Colonic mucosa (tissue), 4 donors: ENCODE measurements around the gene TTC28. TPM values are rescaled to one million over a fixed set of nuclear protein-coding genes. Genes with fewer than 3 reads are reported as not detected.

Source experiments
- DNase-seq: peaks from one replicate; pipeline ENCODE4 v3.0.0-alpha.2; 2020
- H3K27ac ChIP-seq: fragments of 200-600 bp; one replicate; pipeline ENCODE4 v1.8.0; 2021
- H3K27me3 ChIP-seq: fragments of 200-600 bp; one replicate; pipeline ENCODE4 v1.8.0; 2021
- H3K36me3 ChIP-seq: fragments of 200-600 bp; one replicate; pipeline ENCODE4 v1.8.0; 2021
- H3K4me1 ChIP-seq: fragments of 200-600 bp; one replicate; pipeline ENCODE4 v1.8.0; 2021; ENCODE audit warnings: mild to moderate bottlenecking
- H3K4me3 ChIP-seq: fragments of 200-600 bp; one replicate; pipeline ENCODE4 v1.8.0; 2021
- H3K9ac ChIP-seq, 2 donors: one replicate each; pipeline ENCODE4 v1.7.0; 2013; ENCODE audit warnings: control low read depth in 2 of 2, low read depth in 2 of 2, low read length in 2 of 2
- H3K9me3 ChIP-seq: fragments of 200-600 bp; one replicate; pipeline ENCODE4 v1.8.0; 2021
- intact Hi-C: fragments of 100-400 bp; cut with DNase I; formaldehyde crosslinking; loops from one replicate; pipeline ENCODE4 v1.14.1; 2022
- total RNA-seq, 2 donors: library from RNA; stranded (reverse); fragmentation: NEBNext Ultra II Directional in 1 of 2; extraction: Animal tissue kit (Norgen Biotek cat#: 25700) in 1 of 2; gene quantifications; one replicate each; pipeline ENCODE4 v1.2.1, GENCODE V29; 2021
- TF ChIP-seq, protein P1 (sequence below): fragments of 200-600 bp; IDR thresholded peaks from one replicate; pipeline ENCODE4 v1.8.0; 2022; ENCODE audit warnings: antibody characterized with exemption, mild to moderate bottlenecking
- donor health status: healthy.
- donor health status: DM: no; HTN: no; CAD: no.
- donor health status: DM: no; HTN: no; CAD: no.

Gene TTC28
- total RNA-seq, 2 donors from 2014 or later = 6.6 to 9.2 TPM

DNA sequence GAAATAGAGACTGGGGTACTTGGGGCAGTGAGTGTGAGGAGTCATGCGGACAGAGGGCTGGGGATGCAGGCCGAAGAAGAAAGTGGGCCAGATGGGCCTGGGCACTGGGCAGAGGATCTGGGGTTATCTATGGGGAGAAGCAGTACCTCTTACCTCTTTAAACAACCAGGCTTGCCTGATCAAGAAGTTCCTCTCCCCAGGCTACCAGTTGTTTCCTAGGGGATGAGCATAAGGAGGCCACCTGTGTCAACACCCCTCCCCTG is 662.2 kb downstream of the TTC28 start:
- H3K27ac ChIP-seq = no peak overlapping the region
- no peak for DNase-seq
- TF ChIP-seq, protein P1, sequence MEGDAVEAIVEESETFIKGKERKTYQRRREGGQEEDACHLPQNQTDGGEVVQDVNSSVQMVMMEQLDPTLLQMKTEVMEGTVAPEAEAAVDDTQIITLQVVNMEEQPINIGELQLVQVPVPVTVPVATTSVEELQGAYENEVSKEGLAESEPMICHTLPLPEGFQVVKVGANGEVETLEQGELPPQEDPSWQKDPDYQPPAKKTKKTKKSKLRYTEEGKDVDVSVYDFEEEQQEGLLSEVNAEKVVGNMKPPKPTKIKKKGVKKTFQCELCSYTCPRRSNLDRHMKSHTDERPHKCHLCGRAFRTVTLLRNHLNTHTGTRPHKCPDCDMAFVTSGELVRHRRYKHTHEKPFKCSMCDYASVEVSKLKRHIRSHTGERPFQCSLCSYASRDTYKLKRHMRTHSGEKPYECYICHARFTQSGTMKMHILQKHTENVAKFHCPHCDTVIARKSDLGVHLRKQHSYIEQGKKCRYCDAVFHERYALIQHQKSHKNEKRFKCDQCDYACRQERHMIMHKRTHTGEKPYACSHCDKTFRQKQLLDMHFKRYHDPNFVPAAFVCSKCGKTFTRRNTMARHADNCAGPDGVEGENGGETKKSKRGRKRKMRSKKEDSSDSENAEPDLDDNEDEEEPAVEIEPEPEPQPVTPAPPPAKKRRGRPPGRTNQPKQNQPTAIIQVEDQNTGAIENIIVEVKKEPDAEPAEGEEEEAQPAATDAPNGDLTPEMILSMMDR = no peak
- no peaks in the 10 kb centered on the region for H3K27me3 ChIP-seq
- H3K36me3 ChIP-seq = no peaks in the 10 kb centered on the region
- no peak overlapping the region for H3K9ac ChIP-seq
- no peaks in the 10 kb centered on the region for H3K4me1 ChIP-seq
- intact Hi-C loops = no loop called here
- H3K4me3 ChIP-seq = no peak overlapping the region
- no peaks in the 10 kb centered on the region for H3K9me3 ChIP-seq

DNA sequence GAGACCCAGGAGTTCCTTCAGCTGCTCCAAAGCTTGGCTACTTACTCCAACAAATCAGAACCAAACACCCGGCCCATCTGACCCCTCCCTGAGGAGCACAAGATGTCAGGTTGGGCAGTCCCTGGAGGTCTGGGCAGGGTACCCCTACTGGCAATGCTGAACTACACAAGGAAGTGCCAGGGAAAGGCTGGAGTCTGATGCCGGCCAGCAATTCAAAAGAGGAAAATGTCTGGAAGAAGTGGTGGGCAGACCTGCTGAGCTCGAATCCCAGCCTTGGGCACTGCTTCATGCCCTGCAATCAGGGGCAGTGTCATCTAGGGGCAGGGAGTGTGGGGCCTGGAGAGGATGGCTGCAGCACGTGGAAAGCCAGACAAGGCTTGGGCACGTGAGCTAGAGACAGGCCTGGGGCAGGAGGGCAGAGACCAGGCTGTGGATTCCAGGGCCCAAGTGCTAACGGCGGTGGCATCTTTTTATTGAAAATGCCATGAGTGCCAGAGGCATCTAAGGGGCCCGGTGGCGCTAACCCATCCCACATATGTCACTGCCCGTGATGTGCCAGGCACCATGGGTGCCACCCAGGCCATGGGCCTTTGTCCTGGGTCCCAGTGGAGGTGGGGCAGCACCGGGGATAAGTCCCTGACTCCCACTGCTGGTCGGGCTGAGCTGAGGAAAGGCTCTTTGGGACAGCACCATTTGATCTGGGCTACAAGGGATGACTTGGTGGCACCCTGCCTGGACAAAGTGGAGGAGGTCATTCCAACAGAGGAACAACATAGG is 662.7 kb downstream of the TTC28 start:
- no peak for DNase-seq
- intact Hi-C loops = no loop called here
- no peak overlapping the region for H3K9ac ChIP-seq
- H3K4me1 ChIP-seq = no peaks in the 10 kb centered on the region
- H3K36me3 ChIP-seq = no peaks in the 10 kb centered on the region
- no peak overlapping the region for H3K27ac ChIP-seq
- H3K27me3 ChIP-seq = no peaks in the 10 kb centered on the region
- TF ChIP-seq, protein P1 = no peak
- H3K9me3 ChIP-seq = no peaks in the 10 kb centered on the region
- no peak overlapping the region for H3K4me3 ChIP-seq

GRCh38 chr22:28015676-28016601 is 663.7 kb downstream of the TTC28 start:
- Histone ChIP-seq H3K4me3 (no peak overlapping the region), H3K27me3 (no peaks in the 10 kb centered on the region), H3K36me3 (no peaks in the 10 kb centered on the region), H3K27ac (no peak overlapping the region), H3K9me3 (no peaks in the 10 kb centered on the region), H3K9ac (no peak overlapping the region), H3K4me1 (no peaks in the 10 kb centered on the region)
- intact Hi-C loops = no loop called here
- TF ChIP-seq, protein P1 = no peak
- no peak for DNase-seq

GRCh38 chr22:28015046-28015425 is 664.6 kb downstream of the TTC28 start:
- Histone ChIP-seq H3K4me3 (no peak overlapping the region), H3K36me3 (no peaks in the 10 kb centered on the region), H3K9ac (no peak overlapping the region), H3K9me3 (no peaks in the 10 kb centered on the region), H3K4me1 (no peaks in the 10 kb centered on the region), H3K27me3 (no peaks in the 10 kb centered on the region), H3K27ac (no peak overlapping the region)
- intact Hi-C loops = no loop called here
- TF ChIP-seq, protein P1 = no peak
- DNase-seq = no peak

DNA sequence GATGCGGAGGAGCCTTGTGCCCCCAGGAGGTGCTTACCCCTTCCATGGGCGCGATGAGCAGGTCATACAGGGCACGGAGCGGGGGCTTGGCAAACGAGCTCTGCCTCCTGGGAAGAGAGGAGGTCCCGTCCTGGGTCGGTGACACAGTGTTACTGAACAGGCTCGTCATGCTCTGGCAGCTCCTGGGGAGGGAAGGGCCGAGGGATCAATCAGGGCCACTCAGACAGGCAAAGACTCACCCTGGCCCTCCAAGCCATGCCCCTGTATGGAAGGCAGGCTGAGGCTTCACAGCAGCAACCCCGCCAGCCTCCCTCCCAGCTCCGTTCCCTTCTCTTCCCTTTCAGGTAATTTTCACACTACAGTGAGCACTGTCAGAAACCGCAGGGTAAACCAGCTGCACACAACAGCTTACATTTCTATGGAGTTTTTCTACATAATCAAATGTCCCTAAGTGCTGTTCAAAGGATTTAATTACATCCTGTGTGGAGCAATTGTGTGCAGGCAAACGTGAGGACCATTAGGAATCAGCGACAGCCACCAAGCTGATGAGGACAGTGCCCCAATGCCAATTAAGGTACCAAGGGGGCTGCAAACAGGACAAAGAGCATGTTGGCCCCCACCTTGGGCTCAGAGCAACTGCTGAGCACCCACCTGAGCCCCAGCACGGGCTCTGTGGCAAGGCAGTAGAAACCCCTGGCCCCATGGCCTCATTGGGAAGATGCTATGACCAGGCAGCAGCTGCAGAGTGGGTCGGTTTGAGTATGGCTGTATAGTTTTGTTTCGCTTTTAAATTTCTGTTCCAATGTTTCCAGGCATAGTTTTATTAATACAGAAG is 665.2 kb downstream of the TTC28 start:
- Histone ChIP-seq H3K27ac (no peak overlapping the region), H3K4me3 (no peak overlapping the region), H3K9me3 (no peaks in the 10 kb centered on the region), H3K4me1 (no peaks in the 10 kb centered on the region), H3K27me3 (no peaks in the 10 kb centered on the region), H3K9ac (no peak overlapping the region), H3K36me3 (no peaks in the 10 kb centered on the region)
- intact Hi-C loops = no loop called here
- TF ChIP-seq, protein P1 = no peak
- no peak for DNase-seq
